ENCODE data around the gene SLC7A10.

GRCh38 chr19:33274663-33275558 lies 49.3 kb upstream of the SLC7A10 start:
- TF ChIP-seq CTCF (IDR thresholded peaks at IDR 0.05): no peak
- no peak for TF ChIP-seq ZFX (IDR thresholded peaks at IDR 0.05; ENCODE audit: borderline replicate concordance)
